HEK293T (cell line): ENCODE data around the gene TIMM44.
"Not testable (repeated sequence)": the region's sequence is repeated elsewhere in the genome, so short reads cannot be mapped to it uniquely, and the experiment has no call there.

Experiments used
- CTCF ChIA-PET: fragments of 350-600 bp; formaldehyde crosslinking; extraction: SDS; loops from one replicate; lab custom pipeline; 2021; ENCODE audit warnings: antibody characterized with exemption, inconsistent platforms; lab: Yijun Ruan, JAX
- POLR2A ChIA-PET: fragments of 350-600 bp; formaldehyde crosslinking; extraction: SDS; loops from one replicate; lab custom pipeline; 2020; ENCODE audit warnings: antibody characterized with exemption, inconsistent platforms; lab: Yijun Ruan, JAX
- DNase-seq: peaks from one replicate; pipeline ENCODE4 v3.0.0; 2012; ENCODE audit warnings: mixed read lengths; ENCODE audit errors: extremely low spot score
- ARNT ChIP-seq: fragments of 450-650 bp; IDR thresholded peaks from 2 replicates; pipeline ENCODE4 v1.6.1; 2017; ENCODE audit warnings: mild to moderate bottlenecking
- BHLHE40 ChIP-seq: fragments of 450-650 bp; IDR thresholded peaks from 2 replicates; pipeline ENCODE4 v1.6.1; 2016; ENCODE audit warnings: mild to moderate bottlenecking, moderate library complexity, borderline replicate concordance
- CTBP1 ChIP-seq: fragments of 450-650 bp; IDR thresholded peaks from 2 replicates; pipeline ENCODE4 v1.6.1; 2016; ENCODE audit warnings: borderline replicate concordance
- ELF4 ChIP-seq: fragments of 450-650 bp; IDR thresholded peaks from 2 replicates; pipeline ENCODE4 v1.6.1; 2017; ENCODE audit warnings: antibody characterized with exemption
- FOXA1 ChIP-seq: fragments of 450-650 bp; IDR thresholded peaks from 2 replicates; pipeline ENCODE4 v1.6.1; 2016; ENCODE audit warnings: mild to moderate bottlenecking
- FOXK2 ChIP-seq: fragments of 450-650 bp; IDR thresholded peaks from 2 replicates; pipeline ENCODE4 v1.6.1; 2016; ENCODE audit warnings: mild to moderate bottlenecking
- FOXM1 ChIP-seq: fragments of 450-650 bp; IDR thresholded peaks from 2 replicates; pipeline ENCODE4 v1.6.1; 2017; ENCODE audit warnings: mild to moderate bottlenecking, borderline replicate concordance
- HDGF ChIP-seq: fragments of 450-650 bp; IDR thresholded peaks from 2 replicates; pipeline ENCODE4 v1.6.1; 2017; ENCODE audit warnings: antibody characterized with exemption, borderline replicate concordance
- L3MBTL2 ChIP-seq: fragments of 450-650 bp; conservative IDR thresholded peaks from 2 replicates; pipeline ENCODE4 v1.6.1; 2016; ENCODE audit warnings: mild to moderate bottlenecking
- LEF1 ChIP-seq: fragments of 450-650 bp; IDR thresholded peaks from 2 replicates; pipeline ENCODE4 v1.6.1; 2017; ENCODE audit warnings: mild to moderate bottlenecking, borderline replicate concordance
- NFRKB ChIP-seq: fragments of 450-650 bp; IDR thresholded peaks from 2 replicates; pipeline ENCODE4 v1.6.1; 2016; ENCODE audit warnings: mild to moderate bottlenecking, moderate library complexity
- SP1 ChIP-seq: fragments of 450-650 bp; IDR thresholded peaks from 2 replicates; pipeline ENCODE4 v1.6.1; 2017
- TARDBP ChIP-seq: fragments of 450-650 bp; IDR thresholded peaks from 2 replicates; pipeline ENCODE4 v1.6.1; 2016
- ZNF384 ChIP-seq: fragments of 450-650 bp; IDR thresholded peaks from 2 replicates; pipeline ENCODE4 v1.6.1; 2016
- TF ChIP-seq, protein P1 (sequence below): fragments of 450-650 bp; IDR thresholded peaks from 2 replicates; pipeline ENCODE4 v1.6.1; 2016

Gene TIMM44

DNA sequence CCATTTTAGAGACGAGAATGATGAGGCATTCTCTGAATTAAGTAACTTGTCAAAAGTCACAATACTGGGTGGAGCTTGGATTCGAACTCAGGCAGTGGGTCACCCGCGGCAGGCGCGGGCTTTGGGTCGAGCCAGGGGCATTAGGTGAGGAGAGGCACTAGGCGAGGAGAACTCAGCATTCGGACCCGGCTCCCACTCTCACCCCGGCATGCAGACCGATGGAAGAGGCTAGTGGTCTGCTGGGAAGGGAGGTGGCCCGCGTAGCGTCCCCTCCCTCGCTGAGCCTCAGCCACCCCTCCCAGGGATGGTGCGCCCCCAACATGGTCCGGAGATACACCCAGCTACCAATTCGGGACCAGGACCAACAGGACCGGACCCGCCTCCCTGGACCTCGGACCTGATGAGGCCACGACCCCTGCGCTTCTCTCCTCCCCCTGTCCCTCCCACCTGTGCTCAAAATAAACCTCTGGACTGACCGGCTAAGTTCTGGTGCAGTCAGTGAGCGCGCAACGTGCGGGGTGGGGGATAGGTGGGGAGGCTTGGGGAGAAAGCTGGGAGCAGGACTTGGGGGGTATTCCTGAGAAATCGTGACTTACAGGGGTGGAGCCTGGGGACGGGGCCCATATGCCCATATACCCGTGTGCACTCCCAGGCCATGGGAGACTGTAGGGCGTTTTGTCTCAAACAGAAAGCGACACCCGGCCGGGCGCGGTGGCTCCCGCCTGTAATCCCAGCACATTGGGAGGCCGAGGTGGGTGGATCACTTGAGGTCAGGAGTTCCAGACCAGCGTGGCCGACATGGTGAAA is 24.6 kb downstream of the TIMM44 start:
- DNase-seq, result no peak
- ChIA-PET POLR2A (interaction anchor here (1.0 to 3.3 kb wide), 7 partner anchors 9 to 50 kb away, joined by 3 to 30 read pairs (median 4); partner anchors contain the start of genes MAP2K7 and TIMM44), CTCF (interaction anchor here (2.9 kb wide), 1 partner anchor 50 kb away, joined by 19 read pairs; no protein-coding TSS in a partner anchor)
- TF ChIP-seq ZNF384, result no peak
- TF ChIP-seq ARNT, result no peak
- TF ChIP-seq FOXK2, result no peak
- no peak for TF ChIP-seq HDGF
- TF ChIP-seq, protein P1, sequence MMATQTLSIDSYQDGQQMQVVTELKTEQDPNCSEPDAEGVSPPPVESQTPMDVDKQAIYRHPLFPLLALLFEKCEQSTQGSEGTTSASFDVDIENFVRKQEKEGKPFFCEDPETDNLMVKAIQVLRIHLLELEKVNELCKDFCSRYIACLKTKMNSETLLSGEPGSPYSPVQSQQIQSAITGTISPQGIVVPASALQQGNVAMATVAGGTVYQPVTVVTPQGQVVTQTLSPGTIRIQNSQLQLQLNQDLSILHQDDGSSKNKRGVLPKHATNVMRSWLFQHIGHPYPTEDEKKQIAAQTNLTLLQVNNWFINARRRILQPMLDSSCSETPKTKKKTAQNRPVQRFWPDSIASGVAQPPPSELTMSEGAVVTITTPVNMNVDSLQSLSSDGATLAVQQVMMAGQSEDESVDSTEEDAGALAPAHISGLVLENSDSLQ, result no peak
- no peak for TF ChIP-seq FOXA1
- no peak for TF ChIP-seq ELF4
- no peak for TF ChIP-seq LEF1

DNA sequence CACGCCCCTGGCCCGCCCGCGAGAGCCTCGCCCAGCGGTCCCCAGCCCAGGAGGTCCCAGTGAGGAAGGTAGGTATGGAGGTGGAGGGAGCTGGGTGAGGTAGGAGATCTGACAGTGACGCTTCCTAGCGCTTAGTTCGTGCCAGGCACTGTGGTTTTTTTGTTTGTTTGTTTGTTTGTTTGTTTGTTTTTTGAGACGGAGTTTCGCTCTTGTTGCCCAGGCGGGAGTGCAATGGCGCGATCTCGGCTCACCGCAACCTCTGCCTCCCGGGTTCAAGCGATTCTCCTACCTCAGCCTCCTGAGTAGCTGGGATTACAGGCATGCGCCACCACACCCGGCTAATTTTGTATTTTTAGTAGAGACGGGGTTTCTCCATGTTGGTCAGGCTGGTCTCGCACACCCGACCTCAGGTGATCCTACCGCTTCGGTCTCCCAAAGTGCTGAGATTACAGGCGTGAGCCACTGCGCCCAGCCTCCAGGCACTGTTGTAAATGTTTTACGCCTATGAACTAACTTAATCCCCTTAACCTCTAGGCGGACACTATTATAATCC is 25.3 kb downstream of the TIMM44 start:
- POLR2A ChIA-PET, result interaction anchor here (1.1 kb wide), 1 partner anchor 15 kb away, joined by 3 read pairs; the partner anchor contains the start of gene MAP2K7
- DNase-seq, CTCF ChIA-PET: not testable (repeated sequence)

DNA sequence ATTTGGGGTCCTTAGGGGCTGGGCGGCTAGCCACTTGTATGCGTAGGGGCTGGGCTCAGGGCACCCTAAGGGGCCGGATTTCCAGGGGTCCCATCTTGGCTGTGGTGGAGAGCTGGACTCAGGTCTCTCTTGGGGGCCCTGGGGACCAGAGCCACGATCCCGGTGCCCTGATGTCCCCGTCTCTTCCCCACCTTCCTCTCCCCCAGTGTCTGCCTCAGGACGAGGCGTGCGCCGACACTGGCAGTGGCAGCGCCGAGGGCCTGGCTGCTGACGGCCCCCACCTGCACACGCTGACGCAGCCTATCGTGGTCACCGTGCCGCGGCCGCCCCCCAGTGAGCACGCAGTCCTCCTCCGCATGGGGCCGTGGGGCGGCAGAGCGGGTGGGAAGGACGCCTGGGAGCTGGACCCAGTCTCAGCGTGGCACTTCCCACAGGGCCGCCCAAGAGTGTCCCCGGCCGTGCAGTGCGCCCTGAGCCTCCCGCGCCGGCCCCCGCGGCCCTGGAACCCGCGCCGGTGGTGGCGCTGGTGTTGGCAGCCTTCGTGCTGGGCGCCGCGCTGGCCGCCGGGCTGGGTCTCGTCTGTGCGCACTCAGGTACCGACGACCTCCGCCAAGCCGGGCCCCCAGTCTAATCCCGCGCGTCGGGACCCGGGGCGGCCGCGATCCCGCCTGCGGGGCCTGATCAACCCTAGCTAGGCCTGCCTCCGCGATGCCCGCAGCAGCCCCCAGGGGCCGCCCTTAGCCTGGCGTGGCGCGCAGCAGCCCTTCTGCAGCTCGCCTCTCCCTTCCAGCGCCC is 26.0 kb downstream of the TIMM44 start:
- CTCF ChIA-PET, result no interaction called here
- DNase-seq, result no peak
- no peak for TF ChIP-seq TARDBP
- no peak for TF ChIP-seq CTBP1
- TF ChIP-seq FOXA1, result no peak
- TF ChIP-seq, protein P1, result no peak
- TF ChIP-seq L3MBTL2, result no peak
- TF ChIP-seq LEF1, result no peak
- no peak for TF ChIP-seq ARNT
- TF ChIP-seq SP1, result no peak
- no peak for TF ChIP-seq ZNF384
- no peak for TF ChIP-seq FOXM1
- TF ChIP-seq BHLHE40, result no peak
- TF ChIP-seq NFRKB, result no peak
- TF ChIP-seq HDGF, result no peak
- no peak for TF ChIP-seq ELF4
- POLR2A ChIA-PET, result interaction anchor here (1.1 kb wide), 1 partner anchor 14 kb away, joined by 3 read pairs; the partner anchor contains the start of gene MAP2K7

DNA sequence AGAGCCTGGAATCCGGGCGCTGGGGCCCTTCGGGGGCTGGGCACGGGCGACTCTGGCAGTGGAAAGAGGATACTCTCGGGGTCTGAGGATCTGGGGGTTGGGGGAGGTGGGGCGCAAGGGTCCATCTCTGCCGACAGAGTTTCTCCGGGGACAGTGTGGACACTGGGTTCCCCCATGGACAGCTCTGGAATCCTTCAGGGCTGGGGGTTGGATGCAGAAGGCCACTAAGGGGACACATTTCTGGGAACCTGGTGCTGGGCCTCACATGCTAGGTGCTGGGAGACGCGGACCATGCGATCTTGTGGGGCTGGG is 26.6 kb downstream of the TIMM44 start:
- ChIA-PET POLR2A (no interaction called here), CTCF (no interaction called here)
- no peak for TF ChIP-seq FOXM1
- TF ChIP-seq, protein P1, result no peak
- no peak for TF ChIP-seq ELF4
- no peak for TF ChIP-seq HDGF
- TF ChIP-seq CTBP1, result no peak
- no peak for TF ChIP-seq ZNF384
- DNase-seq, result no peak

DNA sequence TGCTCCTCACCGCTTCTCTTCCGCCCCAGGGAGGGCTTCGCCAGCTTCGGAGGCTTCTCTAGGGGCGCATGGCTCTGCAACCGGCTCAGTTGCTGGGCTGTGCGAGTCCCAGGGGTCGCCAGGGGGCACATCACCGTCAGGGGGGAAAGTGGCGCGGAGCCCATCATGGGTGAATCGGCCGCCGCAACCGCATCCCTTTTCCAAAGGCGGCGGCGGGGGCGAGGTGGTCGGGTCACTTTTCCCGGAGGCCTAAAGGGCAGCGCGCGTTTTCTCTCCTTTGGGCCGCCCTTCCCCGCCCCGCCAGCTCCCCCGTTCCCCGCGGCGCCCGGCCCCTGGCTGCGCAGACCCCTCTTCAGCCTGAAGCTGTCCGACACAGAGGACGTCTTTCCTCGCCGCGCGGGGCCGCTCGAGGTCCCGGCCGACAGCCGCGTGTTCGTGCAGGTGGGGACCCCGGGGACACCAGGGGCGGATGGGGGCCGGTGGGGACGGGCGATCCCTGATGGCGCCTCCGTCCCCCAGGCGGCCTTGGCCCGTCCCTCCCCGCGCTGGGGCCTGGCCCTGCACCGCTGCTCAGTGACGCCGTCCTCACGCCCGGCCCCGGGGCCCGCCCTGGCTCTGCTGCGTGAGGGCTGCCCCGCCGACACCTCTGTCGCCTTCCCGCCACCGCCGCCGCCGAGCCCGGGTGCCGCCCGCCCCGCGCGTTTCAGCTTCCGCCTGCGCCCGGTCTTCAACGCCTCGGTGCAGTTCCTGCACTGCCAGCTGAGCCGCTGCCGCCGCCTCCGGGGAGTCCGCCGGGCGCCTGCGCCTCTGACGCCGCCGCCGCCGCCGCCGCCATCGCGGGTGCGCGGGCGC is 27.1 kb downstream of the TIMM44 start:
- ChIA-PET POLR2A (interaction anchor here (0.9 kb wide), 1 partner anchor 13 kb away, joined by 3 read pairs; the partner anchor contains the start of gene MAP2K7), CTCF (interaction anchor here (1.1 kb wide), 1 partner anchor 47 kb away, joined by 4 read pairs; no protein-coding TSS in a partner anchor)
- TF ChIP-seq FOXA1 (no peak), LEF1 (no peak)
- no peak for DNase-seq
